MCF 10A (cell line): ENCODE results near the gene BAZ1B. TPM values are rescaled to one million over a fixed set of nuclear protein-coding genes. Genes with fewer than 3 reads are reported as not detected.

Experiments used
- BruUV-seq: library from RNA; stranded (reverse); fragments of 400-500 nt; replicated peaks from 2 replicates; lab custom pipeline; 2021; lab: Mats Ljungman, UMichigan
- CTCF ChIA-PET: fragments of 300-600 bp; sonication (Branson Sonifier 250); formaldehyde crosslinking; extraction: SDS; loops from one replicate; lab custom pipeline; 2021; ENCODE audit warnings: antibody characterized with exemption, inconsistent platforms; lab: Yijun Ruan, JAX
- POLR2A ChIA-PET: fragments of 300-600, 350-650 bp; sonication (Branson Sonifier 250); formaldehyde crosslinking; extraction: SDS; loops from one replicate; lab custom pipeline; 2020; ENCODE audit warnings: antibody characterized with exemption, inconsistent platforms; lab: Yijun Ruan, JAX
- DNase-seq: peaks from one replicate; pipeline ENCODE4 v3.0.0-alpha.2; 2018; ENCODE audit not compliant: unreplicated experiment
- H3K27ac Mint-ChIP-seq: one replicate; pipeline ENCODE4 v1.8.0; 2022; ENCODE audit warnings: mild to moderate bottlenecking, low read depth, mixed read lengths; ENCODE audit not compliant: unreplicated experiment
- H3K27me3 Mint-ChIP-seq: one replicate; pipeline ENCODE4 v1.8.0; 2022; ENCODE audit warnings: mixed read lengths; ENCODE audit not compliant: insufficient read depth, unreplicated experiment
- H3K36me3 Mint-ChIP-seq: one replicate; pipeline ENCODE4 v1.8.0; 2022; ENCODE audit warnings: mild to moderate bottlenecking, moderate library complexity, mixed read lengths; ENCODE audit not compliant: insufficient read depth, unreplicated experiment
- H3K4me1 Mint-ChIP-seq: one replicate; pipeline ENCODE4 v1.8.0; 2022; ENCODE audit warnings: mixed read lengths; ENCODE audit not compliant: insufficient read depth, unreplicated experiment
- H3K4me3 Mint-ChIP-seq: one replicate; pipeline ENCODE4 v1.8.0; 2022; ENCODE audit warnings: mild to moderate bottlenecking, moderate library complexity, mixed read lengths; ENCODE audit not compliant: unreplicated experiment
- H3K9me3 Mint-ChIP-seq: one replicate; pipeline ENCODE4 v1.8.0; 2022; ENCODE audit warnings: mixed read lengths; ENCODE audit not compliant: unreplicated experiment
- CTCF ChIP-seq: fragments of 200-600 bp; IDR thresholded peaks from one replicate; pipeline ENCODE4 v1.8.0; 2022; ENCODE audit warnings: antibody characterized with exemption, mild to moderate bottlenecking; ENCODE audit not compliant: unreplicated experiment
- intact Hi-C: fragments of 100-400 bp; cut with micrococcal nuclease; formaldehyde crosslinking; loops from 2 replicates; pipeline ENCODE4 v1.14.1; 2022
- total RNA-seq: library from RNA; stranded (reverse); gene quantifications from 2 replicates; pipeline ENCODE4 v1.2.3, GENCODE V29; 2022

Gene BAZ1B
- total RNA-seq, 1 experiment from 2014 or later, result 86.7 TPM

- no TSS peak for BruUV-seq
- POLR2A ChIA-PET, result no interaction called here
- TF ChIP-seq CTCF, result no peak
- Mint-ChIP-seq H3K9me3 (no peaks in the 10 kb centered on the region), H3K27me3 (no peaks in the 10 kb centered on the region), H3K27ac (no peak overlapping the region), H3K4me1 (no peaks in the 10 kb centered on the region), H3K36me3 (no peaks in the 10 kb centered on the region), H3K4me3 (no peak overlapping the region)
- DNase-seq, result no peak
- CTCF ChIA-PET, result no interaction called here
- intact Hi-C loops, result no loop called here
Measured at GRCh38 chr7:73427902-73428787, 93.9 kb downstream of the BAZ1B start.

GRCh38 chr7:73426016-73426415 lies 96.1 kb downstream of the BAZ1B start:
- no TSS peak for BruUV-seq
- intact Hi-C loops, result no loop called here
- POLR2A ChIA-PET, result interaction anchor here (0.6 to 0.7 kb wide), 3 partner anchors 28 to 106 kb away, joined by 3 to 4 read pairs (median 3); no protein-coding TSS in a partner anchor
- Mint-ChIP-seq H3K9me3 (no peaks in the 10 kb centered on the region), H3K27ac (no peak overlapping the region), H3K27me3 (no peaks in the 10 kb centered on the region), H3K4me3 (no peak overlapping the region), H3K4me1 (no peaks in the 10 kb centered on the region), H3K36me3 (no peaks in the 10 kb centered on the region)
- CTCF ChIA-PET, result no interaction called here
- TF ChIP-seq CTCF, result no peak
- DNase-seq, result no peak

- intact Hi-C loops, result no loop called here
- H3K9me3 Mint-ChIP-seq, result no peaks in the 10 kb centered on the region
- H3K27me3 Mint-ChIP-seq, result no peaks in the 10 kb centered on the region
- no peak for DNase-seq
- no peaks in the 10 kb centered on the region for H3K4me1 Mint-ChIP-seq
- ChIA-PET CTCF (interaction anchor here (0.6 kb wide), 1 partner anchor 26 kb away, joined by 3 read pairs; no protein-coding TSS in a partner anchor), POLR2A (no interaction called here)
- no peak overlapping the region for H3K4me3 Mint-ChIP-seq
- no TSS peak for BruUV-seq
- H3K36me3 Mint-ChIP-seq, result no peaks in the 10 kb centered on the region
- TF ChIP-seq CTCF, result no peak
- H3K27ac Mint-ChIP-seq, result no peak overlapping the region
Measured at GRCh38 chr7:73425356-73425983, 96.6 kb downstream of the BAZ1B start.

GRCh38 chr7:73424489-73424885 lies 97.6 kb downstream of the BAZ1B start:
- TF ChIP-seq CTCF, result no peak
- no TSS peak for BruUV-seq
- no peak overlapping the region for H3K4me3 Mint-ChIP-seq
- no peaks in the 10 kb centered on the region for H3K4me1 Mint-ChIP-seq
- no peak for DNase-seq
- intact Hi-C loops, result no loop called here
- H3K27me3 Mint-ChIP-seq, result no peaks in the 10 kb centered on the region
- no peaks in the 10 kb centered on the region for H3K36me3 Mint-ChIP-seq
- no peaks in the 10 kb centered on the region for H3K9me3 Mint-ChIP-seq
- no peak overlapping the region for H3K27ac Mint-ChIP-seq
- ChIA-PET POLR2A (no interaction called here), CTCF (interaction anchor here (0.5 to 0.6 kb wide), 2 partner anchors 25 to 99 kb away, joined by 3 read pairs; no protein-coding TSS in a partner anchor)
